ENCODE measurements around the gene CNOT3. TPM values are rescaled to one million over a fixed set of nuclear protein-coding genes. Genes with fewer than 3 reads are reported as not detected.

CNOT3 gene
- total and polyA plus RNA-seq, 2 experiments from 2014 or later = 39.6 to 52.8 TPM

DNA sequence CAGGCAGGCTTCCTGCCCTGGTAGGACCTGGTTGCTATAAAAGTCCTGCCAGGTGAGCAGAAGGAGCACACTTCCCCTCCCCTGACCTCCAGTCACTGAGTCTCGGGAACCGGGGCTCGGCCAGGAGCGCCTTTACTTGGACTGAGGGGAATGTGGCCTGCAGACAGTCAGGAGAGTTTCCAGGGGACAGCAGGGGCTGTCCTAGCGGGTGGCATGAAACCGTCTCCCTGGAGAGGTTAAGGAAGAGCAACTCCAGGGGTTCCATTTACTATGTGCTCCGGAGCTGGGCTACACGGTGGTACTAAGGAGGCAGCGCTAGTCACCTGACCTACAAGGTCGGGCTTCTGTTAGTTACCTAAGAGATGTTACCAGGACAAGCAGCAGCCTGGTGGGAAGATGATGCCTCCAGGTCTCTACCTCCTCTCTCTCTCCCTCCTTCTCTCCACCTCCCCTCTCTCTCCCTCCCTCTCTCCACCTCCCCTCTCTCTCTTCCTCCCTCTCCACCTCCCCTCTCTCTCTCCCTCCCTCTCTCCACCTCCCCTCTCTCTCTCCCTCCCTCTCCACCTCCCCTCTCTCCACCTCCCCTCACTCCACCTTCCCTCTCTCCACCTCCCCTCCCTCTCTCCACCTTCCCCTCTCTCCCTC, 4.1 kb upstream of the CNOT3 start:
- Histone ChIP-seq H3K27me3 (no peaks in the 10 kb centered on the region), H3K9me3 (ENCODE audit: low read depth) (no peaks in the 10 kb centered on the region), H3K4me3 (no peak overlapping the region), H3K36me3 (peaks cover 3% of the 10 kb centered on the region), H3K4me1 (ENCODE audit: low read depth) (no peaks in the 10 kb centered on the region), H3K27ac (no peak overlapping the region)
- DNase-seq (ENCODE audit: low read depth in 1 of 2, low spot score in 1 of 2) = peak in 1 of 2 donors; percentile 78
- TF ChIP-seq CTCF (IDR thresholded peaks at IDR 0.05; ENCODE audit: low read depth, low read length) = no peak

GRCh38 chr19:54133957-54134590, 3.5 kb upstream of the CNOT3 start:
- H3K27ac ChIP-seq = no peak overlapping the region
- H3K4me3 ChIP-seq = no peak overlapping the region
- no peaks in the 10 kb centered on the region for H3K4me1 ChIP-seq (ENCODE audit: low read depth)
- no peaks in the 10 kb centered on the region for H3K27me3 ChIP-seq
- H3K36me3 ChIP-seq = peaks cover 3% of the 10 kb centered on the region
- peak in 1 of 2 donors; percentile 52 for DNase-seq (ENCODE audit: low read depth in 1 of 2, low spot score in 1 of 2)
- no peaks in the 10 kb centered on the region for H3K9me3 ChIP-seq (ENCODE audit: low read depth)
- no peak for TF ChIP-seq CTCF (IDR thresholded peaks at IDR 0.05; ENCODE audit: low read depth, low read length)

GRCh38 chr19:54136086-54136863, 1.3 kb upstream of the CNOT3 start:
- no peak for TF ChIP-seq CTCF (IDR thresholded peaks at IDR 0.05; ENCODE audit: low read depth, low read length)
- Histone ChIP-seq H3K4me1 (ENCODE audit: low read depth) (no peaks in the 10 kb centered on the region), H3K36me3 (no peaks in the 10 kb centered on the region), H3K27ac (peak overlapping the region; percentile 85), H3K4me3 (peak overlapping the region; percentile 46), H3K9me3 (ENCODE audit: low read depth) (no peaks in the 10 kb centered on the region), H3K27me3 (no peaks in the 10 kb centered on the region)
- no peak for DNase-seq (ENCODE audit: low read depth in 1 of 2, low spot score in 1 of 2)

DNA sequence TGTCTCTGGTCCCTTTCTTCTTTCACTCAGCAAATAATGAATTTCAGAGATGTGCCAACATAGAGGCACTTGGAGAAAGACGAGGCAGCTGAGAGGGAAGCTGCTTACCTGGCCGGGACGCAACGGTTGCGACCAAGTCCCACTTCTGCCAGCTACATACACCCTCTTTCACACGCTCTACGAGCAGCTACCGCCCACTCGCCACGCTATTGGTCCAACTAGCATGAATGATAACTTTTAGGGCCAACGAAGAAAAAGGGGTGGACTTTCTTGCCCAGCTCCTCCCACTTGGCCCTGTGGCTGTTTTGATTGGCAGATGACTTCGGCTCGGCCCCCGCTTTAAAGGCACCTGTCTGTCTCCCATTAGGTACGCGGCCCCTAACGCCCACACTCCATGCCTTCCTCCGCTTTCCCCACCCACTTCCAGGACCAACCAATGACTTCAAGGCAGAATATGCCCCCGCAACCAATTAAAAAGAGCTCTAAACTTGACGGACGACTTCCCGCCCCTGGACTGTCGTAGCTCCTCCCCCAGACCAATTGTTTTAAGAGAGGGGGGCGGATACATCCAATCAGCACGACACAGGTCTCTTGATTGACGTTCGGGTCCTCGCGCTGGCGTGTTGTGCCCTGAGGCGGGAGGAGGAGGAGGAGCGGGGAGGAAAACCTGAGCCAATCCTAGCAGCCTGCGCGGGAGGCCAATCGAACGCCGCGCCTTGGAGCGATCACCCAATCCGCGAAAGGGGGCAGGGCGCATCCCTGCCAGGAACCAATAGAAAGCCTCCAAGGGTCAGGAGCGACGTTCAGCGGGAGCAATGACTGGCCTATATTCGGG, 481 bp upstream of the CNOT3 start:
- no peaks in the 10 kb centered on the region for H3K36me3 ChIP-seq
- peak overlapping the region; percentile 97 for H3K27ac ChIP-seq
- H3K9me3 ChIP-seq (ENCODE audit: low read depth) = no peaks in the 10 kb centered on the region
- TF ChIP-seq CTCF (IDR thresholded peaks at IDR 0.05; ENCODE audit: low read depth, low read length) = no peak
- peak overlapping the region; percentile 76 for H3K4me3 ChIP-seq
- peak; percentile 100 for DNase-seq (ENCODE audit: low read depth in 1 of 2, low spot score in 1 of 2)
- no peaks in the 10 kb centered on the region for H3K4me1 ChIP-seq (ENCODE audit: low read depth)
- no peaks in the 10 kb centered on the region for H3K27me3 ChIP-seq
